ENCODE results near the gene FAM111A. TPM values are rescaled to one million over a fixed set of nuclear protein-coding genes. Genes with fewer than 3 reads are reported as not detected.

Gene FAM111A
- total RNA-seq, 1 donor from 2014 or later, result 28.4 TPM

DNA sequence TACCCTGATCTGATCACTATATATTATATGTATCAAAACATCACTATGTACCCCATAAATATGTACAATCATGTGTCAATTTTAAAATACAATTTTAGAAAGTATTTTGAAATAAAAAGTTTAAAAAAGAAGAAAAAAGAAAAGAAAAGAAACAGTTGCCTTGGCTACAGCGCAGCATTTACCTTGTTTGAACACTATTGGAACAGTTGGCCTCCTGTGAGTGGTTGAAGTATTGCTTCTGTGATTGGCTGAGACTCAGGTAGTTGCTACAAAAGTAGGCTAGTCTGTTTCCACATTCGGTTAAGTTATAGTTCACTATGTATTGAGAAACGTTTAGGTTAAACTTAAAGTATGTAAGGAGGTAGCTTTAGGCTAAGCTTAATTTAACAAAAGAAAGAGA, 21.4 kb downstream of the FAM111A start:
- no peaks in the 10 kb centered on the region for H3K36me3 Mint-ChIP-seq
- no peak for TF ChIP-seq CTCF (conservative IDR thresholded peaks at IDR 0.05)
- no peak overlapping the region for H3K4me3 Mint-ChIP-seq
- H3K4me1 Mint-ChIP-seq (ENCODE audit: unreplicated experiment), result no peaks in the 10 kb centered on the region
- no peak for DNase-seq (ENCODE audit: extremely low spot score, unreplicated experiment)
- peaks cover 21% of the 10 kb centered on the region for H3K27me3 Mint-ChIP-seq
- H3K27ac Mint-ChIP-seq, result no peak overlapping the region
- no peaks in the 10 kb centered on the region for H3K9me3 Mint-ChIP-seq

GRCh38 chr11:59171508-59172322, 29.1 kb downstream of the FAM111A start, which contains the start of gene DTX4:
TSS of gene DTX4 (plus strand) at chr11:59172132. CDS start at chr11:59172596, 464 bp downstream.
- TF ChIP-seq CTCF (conservative IDR thresholded peaks at IDR 0.05), result peak; percentile 84
- Mint-ChIP-seq H3K9me3 (no peaks in the 10 kb centered on the region), H3K4me3 (peak within 1 kb of the TSS; percentile 99), H3K27me3 (no peaks in the 10 kb centered on the region), H3K4me1 (ENCODE audit: unreplicated experiment) (peaks cover 23% of the 10 kb centered on the region), H3K36me3 (no peaks in the 10 kb centered on the region), H3K27ac (peak within 1 kb of the TSS; percentile 97)
- DNase-seq (ENCODE audit: extremely low spot score, unreplicated experiment), result peak; percentile 93

- peak overlapping the region; percentile 97 for H3K27ac Mint-ChIP-seq
- no peaks in the 10 kb centered on the region for H3K27me3 Mint-ChIP-seq
- peak overlapping the region; percentile 99 for H3K4me3 Mint-ChIP-seq
- no peak for TF ChIP-seq CTCF (conservative IDR thresholded peaks at IDR 0.05)
- no peak for DNase-seq (ENCODE audit: extremely low spot score, unreplicated experiment)
- H3K4me1 Mint-ChIP-seq (ENCODE audit: unreplicated experiment), result peaks cover 25% of the 10 kb centered on the region
- H3K36me3 Mint-ChIP-seq, result peaks cover 7% of the 10 kb centered on the region
- H3K9me3 Mint-ChIP-seq, result no peaks in the 10 kb centered on the region
Measured at GRCh38 chr11:59172345-59173079, 29.9 kb downstream of the FAM111A start.

GRCh38 chr11:59173080-59173963, 30.7 kb downstream of the FAM111A start:
- TF ChIP-seq CTCF (conservative IDR thresholded peaks at IDR 0.05), result no peak
- no peaks in the 10 kb centered on the region for H3K27me3 Mint-ChIP-seq
- peak overlapping the region; percentile 97 for H3K27ac Mint-ChIP-seq
- H3K9me3 Mint-ChIP-seq, result no peaks in the 10 kb centered on the region
- peaks cover 32% of the 10 kb centered on the region for H3K4me1 Mint-ChIP-seq (ENCODE audit: unreplicated experiment)
- H3K4me3 Mint-ChIP-seq, result peak overlapping the region; percentile 99
- no peak for DNase-seq (ENCODE audit: extremely low spot score, unreplicated experiment)
- H3K36me3 Mint-ChIP-seq, result peaks cover 10% of the 10 kb centered on the region

DNA sequence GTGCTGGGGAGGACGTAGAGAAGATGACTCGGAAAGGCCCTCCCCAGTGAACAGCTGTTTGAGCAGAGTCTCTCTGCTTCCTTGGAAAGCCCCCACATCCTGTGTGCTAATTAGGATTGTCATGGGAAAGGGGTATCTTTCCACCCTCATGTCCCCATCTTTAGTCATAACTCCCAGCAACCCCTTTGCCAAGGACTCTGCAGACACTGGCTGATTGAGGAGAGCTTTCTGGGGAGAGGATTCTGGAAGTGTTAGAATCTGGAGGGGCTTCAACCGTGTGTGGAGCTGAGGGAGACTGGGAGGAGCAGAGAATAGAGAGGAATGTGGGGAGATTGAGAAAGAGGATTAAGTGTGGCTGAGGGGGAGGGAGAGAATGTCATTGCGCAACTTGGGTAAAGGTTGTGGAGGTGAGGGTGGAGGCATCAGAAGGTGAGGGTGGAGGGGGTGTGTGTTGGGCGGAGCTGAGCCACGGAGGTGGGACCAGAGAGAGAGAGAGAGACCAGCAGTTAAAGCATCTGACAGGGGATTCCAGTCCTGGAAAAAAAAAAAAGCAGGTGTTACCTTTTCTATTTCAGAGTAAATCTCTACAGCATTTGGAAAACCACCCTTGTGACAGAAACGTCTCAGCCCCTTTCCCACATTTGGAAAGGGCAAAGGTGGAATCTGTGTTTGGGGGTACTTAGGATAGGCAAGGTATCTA, 31.5 kb downstream of the FAM111A start:
- no peak for TF ChIP-seq CTCF (conservative IDR thresholded peaks at IDR 0.05)
- Mint-ChIP-seq H3K27ac (peak overlapping the region; percentile 97), H3K36me3 (peaks cover 13% of the 10 kb centered on the region), H3K27me3 (no peaks in the 10 kb centered on the region), H3K4me1 (ENCODE audit: unreplicated experiment) (peaks cover 39% of the 10 kb centered on the region), H3K4me3 (peak overlapping the region; percentile 99), H3K9me3 (no peaks in the 10 kb centered on the region)
- DNase-seq (ENCODE audit: extremely low spot score, unreplicated experiment), result no peak
